ENCODE results near the gene CLIC3.
"Not testable (repeated sequence)": the region's sequence is repeated elsewhere in the genome, so short reads cannot be mapped to it uniquely, and the experiment has no call there.

CLIC3 gene

GRCh38 chr9:137006116-137007003, 10.0 kb upstream of the CLIC3 start:
- DNase-seq (ENCODE audit: low read depth), result no peak
- no peak overlapping the region for H3K4me3 ChIP-seq (ENCODE audit: low read depth, low read length)

GRCh38 chr9:137004285-137004684, 7.9 kb upstream of the CLIC3 start:
- not testable (repeated sequence) for DNase-seq (ENCODE audit: low read depth); H3K4me3 ChIP-seq (ENCODE audit: low read depth, low read length)

- H3K4me3 ChIP-seq (ENCODE audit: low read depth, low read length), result no peak overlapping the region
- no peak for DNase-seq (ENCODE audit: low read depth)
Observed at GRCh38 chr9:137002646-137003041, 6.3 kb upstream of the CLIC3 start.

- DNase-seq (ENCODE audit: low read depth), result no peak
- no peak overlapping the region for H3K4me3 ChIP-seq (ENCODE audit: low read depth, low read length)
Observed at GRCh38 chr9:137001857-137002645, 5.7 kb upstream of the CLIC3 start.

GRCh38 chr9:137000177-137000930, 4.0 kb upstream of the CLIC3 start:
- DNase-seq (ENCODE audit: low read depth), result no peak
- no peak overlapping the region for H3K4me3 ChIP-seq (ENCODE audit: low read depth, low read length)

- H3K4me3 ChIP-seq (ENCODE audit: low read depth, low read length), result no peak overlapping the region
Observed at GRCh38 chr9:136997830-136998234, 1.5 kb upstream of the CLIC3 start.

GRCh38 chr9:136997371-136997770, 1.0 kb upstream of the CLIC3 start:
- H3K4me3 ChIP-seq (ENCODE audit: low read depth, low read length), result no peak overlapping the region
- DNase-seq (ENCODE audit: low read depth), result no peak

More at GRCh38 chr9:136997830-136998234, 1.5 kb upstream of the CLIC3 start:
- DNase-seq (ENCODE audit: low read depth), result no peak

- DNase-seq (ENCODE audit: low read depth), result no peak
- H3K4me3 ChIP-seq (ENCODE audit: low read depth, low read length), result no peak overlapping the region
Observed at GRCh38 chr9:136995772-136996311, 526 bp downstream of the CLIC3 start.

- H3K4me3 ChIP-seq (ENCODE audit: low read depth, low read length), result no peak overlapping the region
- no peak for DNase-seq (ENCODE audit: low read depth)
Observed at GRCh38 chr9:136995362-136995761, 1.0 kb downstream of the CLIC3 start.

GRCh38 chr9:136994888-136995230, 1.5 kb downstream of the CLIC3 start:
- DNase-seq (ENCODE audit: low read depth), result no peak
- H3K4me3 ChIP-seq (ENCODE audit: low read depth, low read length), result no peak overlapping the region

- H3K4me3 ChIP-seq (ENCODE audit: low read depth, low read length), result no peak overlapping the region
- DNase-seq (ENCODE audit: low read depth), result no peak
Observed at GRCh38 chr9:136994180-136994887, 2.0 kb downstream of the CLIC3 start.

GRCh38 chr9:136992819-136993369, 3.5 kb downstream of the CLIC3 start:
- peak overlapping the region; percentile 75 for H3K4me3 ChIP-seq (ENCODE audit: low read depth, low read length)
- DNase-seq (ENCODE audit: low read depth), result no peak

- DNase-seq (ENCODE audit: low read depth), result peak; percentile 51
- H3K4me3 ChIP-seq (ENCODE audit: low read depth, low read length), result peak within 1 kb of the TSS; percentile 75
Observed at GRCh38 chr9:136991993-136992818, 4.2 kb downstream of the CLIC3 start, which contains the start of gene PAXX. PAXX (plus strand) TSS chr9:136992422; CDS start chr9:136992444, 22 bp downstream.

- DNase-seq (ENCODE audit: low read depth), result no peak
- no peak overlapping the region for H3K4me3 ChIP-seq (ENCODE audit: low read depth, low read length)
Observed at GRCh38 chr9:136990242-136990911, 6.0 kb downstream of the CLIC3 start.

GRCh38 chr9:136988872-136989271, 7.5 kb downstream of the CLIC3 start:
- no peak for DNase-seq (ENCODE audit: low read depth)
- H3K4me3 ChIP-seq (ENCODE audit: low read depth, low read length), result no peak overlapping the region

GRCh38 chr9:136985853-136986252, 10.5 kb downstream of the CLIC3 start:
- no peak overlapping the region for H3K4me3 ChIP-seq (ENCODE audit: low read depth, low read length)
- DNase-seq (ENCODE audit: low read depth), result no peak

- DNase-seq (ENCODE audit: low read depth), result no peak
- H3K4me3 ChIP-seq (ENCODE audit: low read depth, low read length), result no peak overlapping the region
Observed at GRCh38 chr9:136985027-136985602, 11.3 kb downstream of the CLIC3 start.

Measured in skeletal muscle cell (primary cell).